ENCODE results near the gene NT5DC2. TPM values are rescaled to one million over a fixed set of nuclear protein-coding genes. Genes with fewer than 3 reads are reported as not detected.

The NT5DC2 gene
- total RNA-seq, 2 experiments from 2014 or later, result 52.8 to 53.1 TPM

GRCh38 chr3:52552089-52552488 lies 18.4 kb upstream of the NT5DC2 start:
- POLR2A ChIA-PET, result no interaction called here
- CTCF ChIA-PET, result interaction anchor here (3.5 kb wide), 1 partner anchor 10 kb away, joined by 15 read pairs; no protein-coding TSS in a partner anchor
- H3K9me3 Mint-ChIP-seq (ENCODE audit: insufficient read depth), result no peaks in the 10 kb centered on the region
- peaks cover 8% of the 10 kb centered on the region for H3K4me1 Mint-ChIP-seq (ENCODE audit: low read depth)
- H3K27me3 Mint-ChIP-seq (ENCODE audit: low read depth), result no peaks in the 10 kb centered on the region
- H3K27ac Mint-ChIP-seq, result no peak overlapping the region
- peaks cover 39% of the 10 kb centered on the region for H3K36me3 Mint-ChIP-seq (ENCODE audit: low read depth)
- DNase-seq (no peak), ATAC-seq (no peak)
- no peak overlapping the region for H3K4me3 Mint-ChIP-seq

GRCh38 chr3:52551118-52551517 lies 17.5 kb upstream of the NT5DC2 start:
- CTCF ChIA-PET, result interaction anchor here (3.5 kb wide), 1 partner anchor 9 kb away, joined by 15 read pairs; no protein-coding TSS in a partner anchor
- Mint-ChIP-seq H3K27ac (no peak overlapping the region), H3K4me1 (ENCODE audit: low read depth) (peaks cover 8% of the 10 kb centered on the region)

GRCh38 chr3:52547143-52547542 lies 13.5 kb upstream of the NT5DC2 start:
- Mint-ChIP-seq H3K27ac (no peak overlapping the region), H3K4me3 (no peak overlapping the region), H3K4me1 (ENCODE audit: low read depth) (peaks cover 8% of the 10 kb centered on the region), H3K27me3 (ENCODE audit: low read depth) (no peaks in the 10 kb centered on the region), H3K36me3 (ENCODE audit: low read depth) (peaks cover 34% of the 10 kb centered on the region), H3K9me3 (ENCODE audit: insufficient read depth) (no peaks in the 10 kb centered on the region)
- no peak for DNase-seq
- POLR2A ChIA-PET, result no interaction called here
- CTCF ChIA-PET, result no interaction called here
- no peak for ATAC-seq

More at GRCh38 chr3:52551118-52551517, 17.5 kb upstream of the NT5DC2 start:
- peaks cover 38% of the 10 kb centered on the region for H3K36me3 Mint-ChIP-seq (ENCODE audit: low read depth)
- no peaks in the 10 kb centered on the region for H3K27me3 Mint-ChIP-seq (ENCODE audit: low read depth)
- H3K9me3 Mint-ChIP-seq (ENCODE audit: insufficient read depth), result no peaks in the 10 kb centered on the region
- DNase-seq, result no peak
- no peak for ATAC-seq
- POLR2A ChIA-PET, result no interaction called here
- H3K4me3 Mint-ChIP-seq, result no peak overlapping the region

GRCh38 chr3:52546111-52546901 lies 12.6 kb upstream of the NT5DC2 start:
- Mint-ChIP-seq H3K36me3 (ENCODE audit: low read depth) (peaks cover 40% of the 10 kb centered on the region), H3K27me3 (ENCODE audit: low read depth) (no peaks in the 10 kb centered on the region), H3K4me3 (no peak overlapping the region), H3K4me1 (ENCODE audit: low read depth) (peaks cover 10% of the 10 kb centered on the region), H3K27ac (no peak overlapping the region), H3K9me3 (ENCODE audit: insufficient read depth) (no peaks in the 10 kb centered on the region)
- no peak for DNase-seq
- CTCF ChIA-PET, result no interaction called here
- ATAC-seq, result no peak
- POLR2A ChIA-PET, result no interaction called here

GRCh38 chr3:52544937-52545336 lies 11.3 kb upstream of the NT5DC2 start:
- CTCF ChIA-PET, result interaction anchor here (0.5 to 1.1 kb wide), 2 partner anchors 8 to 18 kb away, joined by 3 read pairs; no protein-coding TSS in a partner anchor
- POLR2A ChIA-PET, result interaction anchor here (0.6 kb wide), 1 partner anchor 13 kb away, joined by 4 read pairs; no protein-coding TSS in a partner anchor
- no peak overlapping the region for H3K27ac Mint-ChIP-seq

GRCh38 chr3:52541050-52541449 lies 7.4 kb upstream of the NT5DC2 start:
- ATAC-seq, result no peak
- ChIA-PET POLR2A (no interaction called here), CTCF (interaction anchor here (0.7 to 3.1 kb wide), 2 partner anchors 11 to 129 kb away, joined by 5 to 15 read pairs; no protein-coding TSS in a partner anchor)
- Mint-ChIP-seq H3K4me1 (ENCODE audit: low read depth) (peaks cover 33% of the 10 kb centered on the region), H3K36me3 (ENCODE audit: low read depth) (peaks cover 44% of the 10 kb centered on the region), H3K27me3 (ENCODE audit: low read depth) (no peaks in the 10 kb centered on the region), H3K4me3 (no peak overlapping the region), H3K27ac (peak overlapping the region; percentile 18), H3K9me3 (ENCODE audit: insufficient read depth) (no peaks in the 10 kb centered on the region)
- no peak for DNase-seq

More at GRCh38 chr3:52544937-52545336, 11.3 kb upstream of the NT5DC2 start:
- Mint-ChIP-seq H3K27me3 (ENCODE audit: low read depth) (no peaks in the 10 kb centered on the region), H3K4me1 (ENCODE audit: low read depth) (peaks cover 16% of the 10 kb centered on the region), H3K4me3 (no peak overlapping the region), H3K9me3 (ENCODE audit: insufficient read depth) (no peaks in the 10 kb centered on the region), H3K36me3 (ENCODE audit: low read depth) (peaks cover 42% of the 10 kb centered on the region)
- DNase-seq, result no peak
- no peak for ATAC-seq

- peaks cover 37% of the 10 kb centered on the region for H3K36me3 Mint-ChIP-seq (ENCODE audit: low read depth)
- H3K4me1 Mint-ChIP-seq (ENCODE audit: low read depth), result peaks cover 50% of the 10 kb centered on the region
- H3K27ac Mint-ChIP-seq, result peak overlapping the region; percentile 66
- ChIA-PET CTCF (no interaction called here), POLR2A (no interaction called here)
- ATAC-seq (no peak), DNase-seq (no peak)
- H3K9me3 Mint-ChIP-seq (ENCODE audit: insufficient read depth), result no peaks in the 10 kb centered on the region
- H3K4me3 Mint-ChIP-seq, result peak overlapping the region; percentile 19
- H3K27me3 Mint-ChIP-seq (ENCODE audit: low read depth), result no peaks in the 10 kb centered on the region
Measured at GRCh38 chr3:52539010-52539653, 5.5 kb upstream of the NT5DC2 start.

- DNase-seq (no peak), ATAC-seq (no peak)
- Mint-ChIP-seq H3K27me3 (ENCODE audit: low read depth) (no peaks in the 10 kb centered on the region), H3K4me1 (ENCODE audit: low read depth) (peaks cover 50% of the 10 kb centered on the region), H3K36me3 (ENCODE audit: low read depth) (peaks cover 33% of the 10 kb centered on the region), H3K27ac (peak overlapping the region; percentile 97), H3K4me3 (peak overlapping the region; percentile 97), H3K9me3 (ENCODE audit: insufficient read depth) (no peaks in the 10 kb centered on the region)
- ChIA-PET CTCF (no interaction called here), POLR2A (interaction anchor here (0.6 to 0.9 kb wide), 3 partner anchors 71 to 147 kb away, joined by 3 read pairs; no protein-coding TSS in a partner anchor)
Measured at GRCh38 chr3:52537726-52538421, 4.2 kb upstream of the NT5DC2 start.

GRCh38 chr3:52537165-52537620 lies 3.5 kb upstream of the NT5DC2 start:
- CTCF ChIA-PET, result no interaction called here
- Mint-ChIP-seq H3K36me3 (ENCODE audit: low read depth) (peaks cover 33% of the 10 kb centered on the region), H3K4me3 (peak overlapping the region; percentile 97), H3K4me1 (ENCODE audit: low read depth) (peaks cover 55% of the 10 kb centered on the region), H3K27ac (peak overlapping the region; percentile 97), H3K9me3 (ENCODE audit: insufficient read depth) (no peaks in the 10 kb centered on the region), H3K27me3 (ENCODE audit: low read depth) (no peaks in the 10 kb centered on the region)
- no peak for DNase-seq
- ATAC-seq, result no peak
- POLR2A ChIA-PET, result interaction anchor here (0.6 to 0.9 kb wide), 3 partner anchors 72 to 148 kb away, joined by 3 read pairs; no protein-coding TSS in a partner anchor

- H3K4me1 Mint-ChIP-seq (ENCODE audit: low read depth), result peaks cover 61% of the 10 kb centered on the region
- peak within 1 kb of the TSS; percentile 97 for H3K4me3 Mint-ChIP-seq
- H3K27me3 Mint-ChIP-seq (ENCODE audit: low read depth), result no peaks in the 10 kb centered on the region
- DNase-seq (peak; percentile 98), ATAC-seq (peak; percentile 94)
- ChIA-PET POLR2A (interaction anchor here (0.7 to 1.1 kb wide), 5 partner anchors 9 to 170 kb away, joined by 3 to 4 read pairs (median 3); no protein-coding TSS in a partner anchor), CTCF (interaction anchor here (0.8 to 1.3 kb wide), 3 partner anchors 10 to 91 kb away, joined by 3 to 6 read pairs (median 4); no protein-coding TSS in a partner anchor)
- peaks cover 30% of the 10 kb centered on the region for H3K36me3 Mint-ChIP-seq (ENCODE audit: low read depth)
- peak within 1 kb of the TSS; percentile 97 for H3K27ac Mint-ChIP-seq
- H3K9me3 Mint-ChIP-seq (ENCODE audit: insufficient read depth), result no peaks in the 10 kb centered on the region
Measured at GRCh38 chr3:52536369-52537164, 2.9 kb upstream of the NT5DC2 start, which contains the start of gene UQCC5. UQCC5 (plus strand) TSS chr3:52536605; CDS start chr3:52536756, 151 bp downstream.

GRCh38 chr3:52536112-52536368 lies 2.4 kb upstream of the NT5DC2 start:
- no peaks in the 10 kb centered on the region for H3K9me3 Mint-ChIP-seq (ENCODE audit: insufficient read depth)
- H3K4me3 Mint-ChIP-seq, result peak overlapping the region; percentile 97
- CTCF ChIA-PET, result interaction anchor here (0.8 to 1.3 kb wide), 3 partner anchors 10 to 90 kb away, joined by 3 to 6 read pairs (median 4); no protein-coding TSS in a partner anchor
- H3K4me1 Mint-ChIP-seq (ENCODE audit: low read depth), result peaks cover 56% of the 10 kb centered on the region
- H3K36me3 Mint-ChIP-seq (ENCODE audit: low read depth), result peaks cover 25% of the 10 kb centered on the region
- H3K27me3 Mint-ChIP-seq (ENCODE audit: low read depth), result no peaks in the 10 kb centered on the region
- DNase-seq, result no peak
- POLR2A ChIA-PET, result interaction anchor here (0.7 to 1.1 kb wide), 4 partner anchors 8 to 171 kb away, joined by 3 to 4 read pairs (median 3); no protein-coding TSS in a partner anchor
- no peak for ATAC-seq
- H3K27ac Mint-ChIP-seq, result peak overlapping the region; percentile 97

Data from activated CD8-positive, alpha-beta T cell treated with anti-CD3 and anti-CD28 coated beads, Interleukin-2, amount 10 ng/mL, durations not matched to agents 7 days and 5 days (primary cell).